Skeletal muscle tissue (tissue), 4 donors: ENCODE data around the gene TBC1D8. TPM values are rescaled to one million over a fixed set of nuclear protein-coding genes. Genes with fewer than 3 reads are reported as not detected.

ENCODE experiments used
- H3K27ac ChIP-seq: one replicate; pipeline ENCODE4 v1.7.0; 2013; ENCODE audit warnings: mild to moderate bottlenecking, low read depth, low read length, inconsistent platforms
- H3K27me3 ChIP-seq, 3 donors: one replicate each; pipeline ENCODE4 v1.7.0; 2013; ENCODE audit warnings: low read length in 3 of 3; ENCODE audit not compliant: control insufficient read depth in 3 of 3, insufficient read depth in 3 of 3
- H3K36me3 ChIP-seq, 3 donors: one replicate each; pipeline ENCODE4 v1.7.0; 2013; ENCODE audit warnings: low read length in 3 of 3; ENCODE audit not compliant: control insufficient read depth in 3 of 3, insufficient read depth in 3 of 3
- H3K4me1 ChIP-seq, 3 donors: one replicate each; pipeline ENCODE4 v1.7.0; 2013; ENCODE audit warnings: low read length in 3 of 3, mild to moderate bottlenecking in 3 of 3; ENCODE audit not compliant: control insufficient read depth in 3 of 3, insufficient read depth in 3 of 3
- H3K4me3 ChIP-seq, 3 donors: one replicate each; pipeline ENCODE4 v1.7.0; 2013; ENCODE audit warnings: low read length in 3 of 3
- H3K9ac ChIP-seq, 3 donors: one replicate each; pipeline ENCODE4 v1.7.0; 2013; ENCODE audit warnings: low read length in 3 of 3, mild to moderate bottlenecking in 3 of 3, moderate library complexity in 2 of 3, low read depth in 1 of 3
- H3K9me3 ChIP-seq, 3 donors: one replicate each; pipeline ENCODE4 v1.7.0; 2013; ENCODE audit warnings: low read length in 3 of 3; ENCODE audit not compliant: control insufficient read depth in 3 of 3
- total RNA-seq: library from RNA; depleted of rRNA; stranded (reverse); fragments of >200 nt; gene quantifications from one replicate; pipeline ENCODE4 v1.2.3, GENCODE V29; 2014
- donor health status: Osteomylitis.

TBC1D8 gene
- total RNA-seq, 1 donor from 2014 or later: 16.2 TPM

DNA sequence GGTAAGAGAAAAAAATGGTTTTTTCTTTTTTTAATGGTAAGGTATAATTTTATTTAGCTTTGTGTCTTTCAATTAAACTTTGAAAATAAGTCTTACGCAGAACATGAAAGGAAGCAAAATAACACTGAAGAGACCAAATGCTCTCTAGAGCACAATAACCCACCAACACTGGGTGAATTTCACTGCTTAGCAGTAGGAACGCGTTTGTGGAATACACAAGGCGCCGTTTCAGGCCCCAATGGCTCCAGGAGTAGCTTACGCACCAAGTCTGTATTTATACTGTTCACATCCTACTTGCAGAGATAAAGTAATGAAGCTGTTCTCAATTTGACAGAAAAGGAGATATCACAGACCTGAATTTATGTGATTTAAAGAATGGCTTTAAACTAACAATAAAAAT lies 125.6 kb downstream of the TBC1D8 start:
- H3K36me3 ChIP-seq: peaks cover 53 to 63% (median 59%) of the 10 kb centered on the region in 3 donors
- no peak overlapping the region for H3K4me3 ChIP-seq
- no peaks in the 10 kb centered on the region for H3K9me3 ChIP-seq
- H3K9ac ChIP-seq: no peak overlapping the region
- H3K27me3 ChIP-seq: no peaks in the 10 kb centered on the region
- H3K4me1 ChIP-seq: no peaks in the 10 kb centered on the region
- H3K27ac ChIP-seq: no peak overlapping the region

DNA sequence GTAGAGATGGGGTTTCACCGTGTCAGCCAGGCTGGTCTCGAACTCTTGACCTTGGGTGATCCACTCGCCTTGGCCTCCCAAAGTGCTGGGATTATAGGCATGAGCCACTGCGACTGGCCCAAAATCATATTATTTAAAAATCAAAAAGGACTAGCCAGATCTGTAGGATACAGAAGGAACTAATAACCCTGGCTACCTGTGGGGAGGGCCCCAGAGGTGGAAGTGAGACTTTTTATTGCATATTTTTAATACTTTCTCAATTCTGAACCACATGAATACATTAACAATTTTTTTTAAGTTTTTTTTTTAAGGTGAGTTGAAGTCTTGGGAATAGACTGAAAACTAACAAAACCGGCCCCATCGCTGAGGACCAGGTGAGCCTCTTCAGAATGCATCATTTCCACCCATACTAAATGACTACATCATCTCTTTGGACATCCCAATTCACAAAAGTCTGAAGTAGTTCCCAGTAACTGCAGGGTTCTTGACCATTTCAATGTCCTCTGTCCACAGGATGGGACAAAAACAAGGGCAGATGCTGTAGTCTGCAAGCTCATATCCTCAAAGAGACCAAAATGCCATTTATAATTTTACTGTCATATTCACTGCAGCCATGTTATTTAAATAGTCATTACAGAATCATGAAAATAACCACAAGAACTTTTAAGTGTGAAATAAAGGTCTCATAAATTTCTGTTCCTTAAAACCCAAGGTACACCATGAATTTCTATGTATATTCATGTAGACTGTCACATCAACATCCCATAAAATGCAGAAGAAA lies 127.7 kb downstream of the TBC1D8 start:
- no peaks in the 10 kb centered on the region for H3K4me1 ChIP-seq
- no peaks in the 10 kb centered on the region for H3K27me3 ChIP-seq
- H3K27ac ChIP-seq: no peak overlapping the region
- no peaks in the 10 kb centered on the region for H3K9me3 ChIP-seq
- H3K9ac ChIP-seq: no peak overlapping the region
- peaks cover 47 to 60% (median 60%) of the 10 kb centered on the region in 3 donors for H3K36me3 ChIP-seq
- no peak overlapping the region for H3K4me3 ChIP-seq

DNA sequence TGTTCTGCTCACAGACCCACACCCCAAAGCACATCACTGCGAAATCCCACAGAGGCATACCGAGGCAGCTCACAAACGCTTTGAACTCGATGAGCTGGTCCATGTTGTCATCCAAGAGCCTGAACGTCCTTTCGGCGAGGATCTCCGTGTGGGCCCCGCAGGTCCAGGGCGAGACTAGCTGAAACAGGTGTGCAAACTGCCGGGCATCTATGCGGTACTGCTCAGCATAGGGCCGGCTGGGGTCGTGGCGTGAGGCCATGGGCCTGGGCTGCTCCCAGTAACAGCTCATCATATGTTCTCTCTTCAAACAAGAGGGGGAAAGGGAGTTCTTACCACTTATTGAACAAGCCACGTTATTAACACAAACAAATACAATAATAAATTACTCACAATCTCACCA lies 129.0 kb downstream of the TBC1D8 start:
- Histone ChIP-seq H3K9ac (no peak overlapping the region), H3K9me3 (no peaks in the 10 kb centered on the region), H3K36me3 (peaks cover 40 to 56% (median 52%) of the 10 kb centered on the region in 3 donors), H3K27me3 (no peaks in the 10 kb centered on the region), H3K4me1 (no peaks in the 10 kb centered on the region), H3K4me3 (no peak overlapping the region), H3K27ac (no peak overlapping the region)

DNA sequence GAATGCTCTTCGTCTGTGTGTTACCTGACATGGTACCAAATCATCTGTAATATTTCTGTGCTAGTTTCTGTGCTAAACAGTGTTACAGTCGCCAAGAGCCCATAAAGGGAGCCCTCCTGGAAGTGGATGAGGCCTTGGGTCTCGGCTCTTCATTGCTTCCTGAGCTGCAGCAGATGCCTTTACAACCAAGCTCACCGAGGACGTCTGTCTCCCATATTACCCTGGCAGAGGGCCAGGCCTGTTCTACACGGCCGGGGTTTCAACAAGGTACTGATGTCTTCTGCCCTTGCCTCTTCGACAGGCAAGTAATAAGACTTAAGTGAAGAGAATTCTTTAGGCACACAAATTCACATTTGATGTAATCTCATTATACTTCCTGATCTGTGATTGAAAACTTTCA lies 132.2 kb downstream of the TBC1D8 start:
- H3K27ac ChIP-seq: no peak overlapping the region
- H3K36me3 ChIP-seq: peaks cover 33 to 43% (median 34%) of the 10 kb centered on the region in 3 donors
- no peaks in the 10 kb centered on the region for H3K27me3 ChIP-seq
- H3K4me3 ChIP-seq: no peak overlapping the region
- H3K9ac ChIP-seq: no peak overlapping the region
- H3K9me3 ChIP-seq: no peaks in the 10 kb centered on the region
- no peaks in the 10 kb centered on the region for H3K4me1 ChIP-seq

DNA sequence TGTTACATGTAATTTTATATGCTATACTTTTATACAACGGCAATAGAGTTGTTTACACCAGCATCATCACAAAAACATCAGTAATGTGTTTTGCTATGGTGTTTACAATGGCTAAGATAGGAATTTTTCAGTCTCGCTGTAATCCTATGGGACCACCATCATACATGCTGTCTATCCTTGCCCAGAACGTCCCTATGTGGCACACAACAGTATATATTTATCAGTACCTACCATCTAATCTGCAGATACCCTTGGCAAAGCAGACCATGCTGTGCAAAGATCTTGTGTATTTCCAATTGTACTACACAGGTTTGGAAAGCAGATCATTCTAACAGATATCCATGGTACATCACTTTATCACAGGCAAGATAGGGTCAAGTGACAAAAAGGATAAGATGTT lies 133.8 kb downstream of the TBC1D8 start:
- Histone ChIP-seq H3K4me1 (peaks cover 0 to 4% (median 0%) of the 10 kb centered on the region in 3 donors), H3K36me3 (peaks cover 32 to 37% (median 33%) of the 10 kb centered on the region in 3 donors), H3K4me3 (no peak overlapping the region), H3K27me3 (no peaks in the 10 kb centered on the region), H3K9me3 (no peaks in the 10 kb centered on the region), H3K27ac (no peak overlapping the region), H3K9ac (peak overlapping the region in 1 of 3 donors; percentile 3)

DNA sequence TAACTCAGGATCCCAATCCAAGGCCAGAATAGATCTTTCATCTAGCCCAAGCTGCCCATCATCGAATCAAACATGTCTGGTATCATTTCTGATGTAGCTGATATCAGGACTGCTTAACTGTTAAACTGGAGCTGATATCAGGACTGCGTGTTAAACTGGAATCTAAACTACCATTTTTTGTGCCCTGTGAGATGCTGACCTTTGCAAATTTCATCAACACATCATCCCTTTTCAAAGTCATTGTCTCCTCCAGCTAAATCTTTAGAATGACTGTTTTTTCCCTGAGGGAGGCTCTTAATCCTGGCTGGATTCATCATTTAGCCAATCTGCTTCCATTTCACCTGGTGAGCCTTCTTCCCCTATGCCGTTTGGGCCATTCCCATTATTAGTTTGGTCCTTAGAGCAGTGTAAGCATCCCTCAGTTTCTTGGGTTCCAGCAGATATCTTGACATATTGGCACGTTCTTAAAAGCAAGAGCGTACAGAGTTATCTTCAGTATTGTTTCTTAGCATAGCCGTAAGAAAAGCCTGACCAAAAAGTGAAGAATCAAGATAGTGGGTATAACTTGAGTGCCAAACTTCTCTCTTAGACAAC lies 136.8 kb downstream of the TBC1D8 start:
- peaks cover 0 to 8% (median 0%) of the 10 kb centered on the region in 3 donors for H3K4me1 ChIP-seq
- H3K27me3 ChIP-seq: no peaks in the 10 kb centered on the region
- H3K36me3 ChIP-seq: peaks cover 28 to 31% (median 28%) of the 10 kb centered on the region in 3 donors
- no peak overlapping the region for H3K4me3 ChIP-seq
- no peaks in the 10 kb centered on the region for H3K9me3 ChIP-seq
- H3K27ac ChIP-seq: no peak overlapping the region
- no peak overlapping the region for H3K9ac ChIP-seq

DNA sequence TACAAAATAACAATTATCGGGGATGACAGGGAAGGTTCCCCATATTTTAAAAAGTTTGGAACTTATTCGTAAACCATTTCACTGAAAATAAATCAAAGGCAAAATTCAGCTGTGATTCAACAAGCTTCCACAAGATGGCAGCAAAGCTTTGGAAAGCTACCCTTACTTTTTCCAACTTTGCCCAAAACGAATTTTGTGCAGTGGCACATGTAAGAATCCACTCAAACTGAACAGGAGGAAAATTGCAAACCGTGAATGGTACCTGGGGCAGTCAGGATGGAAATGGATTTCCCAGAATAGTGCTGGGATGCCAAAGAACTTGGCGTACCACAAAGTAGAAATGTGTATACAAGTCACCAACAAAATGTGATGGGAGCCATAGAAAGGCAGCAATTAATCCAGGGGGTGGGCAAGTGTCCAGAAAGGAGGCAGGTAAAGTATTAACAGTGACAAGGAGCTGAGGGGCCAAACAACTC lies 138.4 kb downstream of the TBC1D8 start:
- peaks cover 23 to 31% (median 28%) of the 10 kb centered on the region in 3 donors for H3K36me3 ChIP-seq

DNA sequence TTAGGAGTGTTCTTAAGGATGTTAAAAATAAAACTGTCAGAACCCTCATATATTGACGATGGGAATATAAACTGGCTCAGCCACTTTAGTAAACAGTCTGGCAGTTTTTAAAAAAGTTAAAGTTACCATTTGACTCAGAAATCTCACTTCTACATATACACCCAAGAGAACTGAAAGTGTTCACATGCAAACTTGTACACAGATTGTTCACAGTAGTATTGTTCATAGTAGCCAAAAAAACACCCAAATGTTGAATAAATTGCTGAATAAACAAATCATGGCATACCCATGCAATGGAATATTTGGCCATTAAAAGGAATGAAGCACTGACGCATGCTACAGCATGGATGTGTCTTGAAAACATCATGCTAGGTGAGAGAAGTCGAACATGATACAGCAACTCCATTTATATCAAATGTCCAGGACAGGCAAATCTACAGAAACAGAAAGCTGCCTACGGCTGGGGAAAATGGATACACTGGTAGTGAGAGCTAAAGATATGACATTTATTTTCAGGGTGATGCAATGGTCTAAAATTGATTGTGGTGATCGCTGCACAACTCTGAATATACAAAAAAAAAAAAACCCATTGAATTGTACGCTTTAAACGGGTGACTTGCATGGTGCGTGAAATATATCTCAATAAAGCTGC lies 139.0 kb downstream of the TBC1D8 start:
- Histone ChIP-seq H3K27ac (no peak overlapping the region), H3K4me3 (no peak overlapping the region), H3K36me3 (peaks cover 23 to 34% (median 30%) of the 10 kb centered on the region in 3 donors), H3K9me3 (no peaks in the 10 kb centered on the region), H3K9ac (no peak overlapping the region), H3K4me1 (peaks cover 0 to 13% (median 4%) of the 10 kb centered on the region in 3 donors), H3K27me3 (no peaks in the 10 kb centered on the region)

More for the DNA sequence above, 138.4 kb downstream of the TBC1D8 start:
- Histone ChIP-seq H3K9ac (no peak overlapping the region), H3K27ac (no peak overlapping the region), H3K9me3 (no peaks in the 10 kb centered on the region), H3K27me3 (no peaks in the 10 kb centered on the region), H3K4me1 (peaks cover 0 to 13% (median 4%) of the 10 kb centered on the region in 3 donors), H3K4me3 (no peak overlapping the region)

DNA sequence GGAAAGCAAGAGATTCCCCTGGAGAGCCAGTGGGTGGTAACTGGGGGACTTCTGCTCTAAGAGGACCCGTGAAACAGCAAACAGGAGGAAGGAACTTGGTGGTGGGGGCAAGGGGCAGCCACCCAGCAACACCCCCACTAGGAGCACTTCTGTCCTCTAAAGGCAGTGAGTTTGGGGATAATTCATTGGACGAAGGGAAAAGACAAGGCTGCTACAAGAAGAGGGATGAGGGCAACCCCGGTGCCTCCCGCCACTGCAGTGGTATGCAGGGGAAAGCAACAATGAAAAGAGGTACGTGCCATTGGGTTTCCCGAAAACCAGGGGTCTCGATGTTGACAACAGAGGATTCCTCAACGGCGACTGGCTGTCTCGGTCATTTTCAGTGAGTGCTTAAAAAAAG lies 140.0 kb downstream of the TBC1D8 start:
- no peak overlapping the region for H3K4me3 ChIP-seq
- H3K36me3 ChIP-seq: peaks cover 31 to 43% (median 39%) of the 10 kb centered on the region in 3 donors
- H3K27ac ChIP-seq: no peak overlapping the region
- no peaks in the 10 kb centered on the region for H3K27me3 ChIP-seq
- H3K4me1 ChIP-seq: peaks cover 0 to 13% (median 4%) of the 10 kb centered on the region in 3 donors
- H3K9ac ChIP-seq: no peak overlapping the region
- no peaks in the 10 kb centered on the region for H3K9me3 ChIP-seq
